ENCODE data around the gene GNB1L.

Gene GNB1L, protein sequence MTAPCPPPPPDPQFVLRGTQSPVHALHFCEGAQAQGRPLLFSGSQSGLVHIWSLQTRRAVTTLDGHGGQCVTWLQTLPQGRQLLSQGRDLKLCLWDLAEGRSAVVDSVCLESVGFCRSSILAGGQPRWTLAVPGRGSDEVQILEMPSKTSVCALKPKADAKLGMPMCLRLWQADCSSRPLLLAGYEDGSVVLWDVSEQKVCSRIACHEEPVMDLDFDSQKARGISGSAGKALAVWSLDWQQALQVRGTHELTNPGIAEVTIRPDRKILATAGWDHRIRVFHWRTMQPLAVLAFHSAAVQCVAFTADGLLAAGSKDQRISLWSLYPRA

DNA sequence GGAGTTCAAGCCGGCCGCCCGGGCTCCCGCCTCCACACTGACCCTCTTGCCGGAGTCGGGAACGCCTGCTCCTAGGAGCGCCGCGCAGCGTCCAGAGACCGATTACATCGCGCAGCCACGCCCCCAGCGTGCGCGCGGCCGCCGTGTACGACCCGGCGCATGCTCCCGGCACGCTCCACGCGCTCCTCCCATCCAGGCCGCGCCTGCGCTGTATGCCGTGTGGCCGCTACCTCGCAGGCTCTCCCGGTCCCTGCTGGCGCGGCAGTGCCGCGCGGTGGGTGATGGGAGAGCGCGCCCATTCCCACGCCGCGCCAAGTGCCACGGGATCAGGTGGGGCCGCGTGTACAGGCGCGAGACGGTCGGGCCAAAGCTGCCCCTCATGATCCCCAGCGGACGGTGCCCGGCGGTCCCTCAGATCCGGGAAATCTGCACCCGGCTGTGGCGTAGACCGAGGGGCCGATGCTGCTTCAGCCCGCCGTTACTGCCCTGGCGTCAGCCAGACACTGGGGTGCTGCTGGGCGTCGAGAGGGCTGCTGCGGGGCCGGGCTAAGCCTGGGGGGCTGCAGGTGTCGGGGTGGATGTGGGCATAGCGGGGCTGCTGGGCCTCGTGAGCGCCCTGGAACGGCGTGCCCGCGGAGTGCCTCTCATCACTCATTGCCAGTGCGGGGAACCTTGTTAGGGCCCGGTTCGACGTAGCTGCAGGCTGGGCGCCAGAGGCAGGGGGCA lies at the start of gene GNB1L, which contains the start of gene RTL10:
GNB1L (minus strand) TSS at position 97 of the 726 bp plus-strand sequence. CDS start 33,519 bp downstream, outside the sequence.
RTL10 (minus strand) TSS at position 97 of the 726 bp plus-strand sequence. CDS start 2,613 bp downstream, outside the sequence.
- H3K36me3 Mint-ChIP-seq (ENCODE audit: insufficient read depth) = peaks cover 14% of the 10 kb centered on the region
- H3K27ac Mint-ChIP-seq (ENCODE audit: low read depth) = peak within 1 kb of the TSS; percentile 89
- no peaks in the 10 kb centered on the region for H3K27me3 Mint-ChIP-seq
- peaks cover 41% of the 10 kb centered on the region for H3K4me1 Mint-ChIP-seq
- ATAC-seq (replicated peaks; ENCODE audit: extremely low read depth, poor library complexity, severe bottlenecking) (peak; percentile 91), DNase-seq (ENCODE audit: low spot score in 2 of 2) (peak; percentile 89 to 91)
- H3K9me3 Mint-ChIP-seq = no peaks in the 10 kb centered on the region
- peak within 1 kb of the TSS; percentile 83 for H3K4me3 Mint-ChIP-seq

DNA sequence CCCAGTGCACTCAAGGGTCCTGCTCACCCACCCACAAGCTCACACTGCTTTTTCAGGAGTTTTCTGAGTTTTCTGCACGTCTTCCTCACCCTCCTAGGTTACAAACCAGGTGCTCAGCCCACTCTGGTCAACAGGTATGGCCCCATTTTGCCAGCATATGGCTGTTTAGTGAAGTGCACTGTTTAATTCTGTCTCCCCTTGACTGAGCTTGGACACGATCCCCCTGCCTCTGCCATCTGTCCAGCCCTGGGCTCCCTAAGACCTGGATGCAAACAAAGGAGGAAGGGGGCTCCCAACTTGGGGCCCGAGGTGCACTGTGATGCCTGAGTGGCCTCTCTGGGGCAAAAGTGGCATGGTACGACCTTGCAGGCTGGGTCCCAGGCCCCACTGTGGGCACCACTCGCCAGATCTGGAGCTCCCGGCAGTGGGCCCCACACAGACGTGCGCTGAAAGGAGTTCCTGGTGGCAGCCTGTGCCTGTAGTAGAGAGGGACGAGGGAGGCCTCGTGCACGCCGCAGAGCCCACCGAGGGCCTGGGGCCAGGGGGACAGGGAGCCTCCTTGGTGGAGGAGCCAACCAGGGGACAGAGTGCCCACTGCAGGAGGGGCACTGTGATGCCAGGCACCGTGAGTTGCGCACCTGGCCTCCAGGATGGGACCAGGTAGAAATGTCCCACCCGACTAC lies 49.6 kb upstream of the GNB1L start:
- no peaks in the 10 kb centered on the region for H3K9me3 Mint-ChIP-seq
- H3K4me3 Mint-ChIP-seq = no peak overlapping the region

DNA sequence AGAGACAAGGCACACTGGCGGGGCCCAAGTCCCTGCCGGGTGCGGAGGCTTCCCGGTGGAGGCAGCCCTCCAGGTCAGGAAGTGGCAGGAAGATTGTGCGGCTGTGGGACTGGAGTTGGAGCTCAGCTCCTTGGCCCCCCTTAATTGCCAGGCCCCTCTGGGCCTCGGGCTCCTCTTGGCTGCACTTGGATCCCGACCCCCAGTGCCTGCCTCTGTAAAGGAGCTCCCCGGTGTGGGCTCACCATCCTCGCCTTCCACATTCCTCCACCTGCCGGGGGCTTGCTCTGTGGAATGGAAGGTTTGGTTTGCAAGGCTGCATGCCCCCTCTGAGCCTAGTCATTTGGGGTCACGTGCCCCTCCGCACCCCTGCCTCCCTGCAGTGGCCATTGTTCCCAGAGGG lies 48.8 kb upstream of the GNB1L start:
- H3K36me3 Mint-ChIP-seq (ENCODE audit: insufficient read depth) = peaks cover 12% of the 10 kb centered on the region

More for the DNA sequence above, 49.6 kb upstream of the GNB1L start:
- DNase-seq (ENCODE audit: low spot score in 2 of 2) (no peak), ATAC-seq (replicated peaks; ENCODE audit: extremely low read depth, poor library complexity, severe bottlenecking) (no peak)
- Mint-ChIP-seq H3K27me3 (no peaks in the 10 kb centered on the region), H3K4me1 (no peaks in the 10 kb centered on the region), H3K36me3 (ENCODE audit: insufficient read depth) (peaks cover 13% of the 10 kb centered on the region), H3K27ac (ENCODE audit: low read depth) (no peak overlapping the region)

DNA sequence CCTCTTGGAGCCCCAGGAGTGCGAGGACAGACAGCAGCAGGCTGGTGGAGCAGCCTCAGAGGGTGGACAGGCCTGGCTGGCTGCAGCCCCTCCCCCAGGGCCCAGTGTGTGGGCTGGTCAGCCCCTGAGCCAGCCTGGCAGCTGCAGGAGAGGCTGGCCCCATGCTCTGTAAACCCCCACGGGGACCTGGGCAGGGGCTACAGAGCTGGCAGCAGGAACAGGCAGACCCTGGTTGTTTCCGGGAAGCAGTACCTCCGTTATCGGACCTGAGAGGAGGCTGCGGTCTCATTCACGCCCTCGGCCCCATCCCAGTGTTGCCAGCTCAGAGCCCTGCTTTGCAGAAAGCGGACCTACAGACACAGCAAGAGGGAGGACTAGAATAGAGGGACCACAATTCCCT lies 48.4 kb upstream of the GNB1L start:
- H3K36me3 Mint-ChIP-seq (ENCODE audit: insufficient read depth) = peaks cover 10% of the 10 kb centered on the region
- no peaks in the 10 kb centered on the region for H3K27me3 Mint-ChIP-seq
- DNase-seq (ENCODE audit: low spot score in 2 of 2) = no peak
- no peaks in the 10 kb centered on the region for H3K9me3 Mint-ChIP-seq
- H3K27ac Mint-ChIP-seq (ENCODE audit: low read depth) = no peak overlapping the region
- H3K4me1 Mint-ChIP-seq = no peaks in the 10 kb centered on the region
- ATAC-seq (replicated peaks; ENCODE audit: extremely low read depth, poor library complexity, severe bottlenecking) = no peak
- H3K4me3 Mint-ChIP-seq = no peak overlapping the region

More for the DNA sequence above, 48.8 kb upstream of the GNB1L start:
- no peak overlapping the region for H3K4me3 Mint-ChIP-seq
- H3K4me1 Mint-ChIP-seq = no peaks in the 10 kb centered on the region
- H3K27ac Mint-ChIP-seq (ENCODE audit: low read depth) = no peak overlapping the region
- no peaks in the 10 kb centered on the region for H3K27me3 Mint-ChIP-seq
- DNase-seq (ENCODE audit: low spot score in 2 of 2) (no peak), ATAC-seq (replicated peaks; ENCODE audit: extremely low read depth, poor library complexity, severe bottlenecking) (no peak)
- H3K9me3 Mint-ChIP-seq = no peaks in the 10 kb centered on the region

DNA sequence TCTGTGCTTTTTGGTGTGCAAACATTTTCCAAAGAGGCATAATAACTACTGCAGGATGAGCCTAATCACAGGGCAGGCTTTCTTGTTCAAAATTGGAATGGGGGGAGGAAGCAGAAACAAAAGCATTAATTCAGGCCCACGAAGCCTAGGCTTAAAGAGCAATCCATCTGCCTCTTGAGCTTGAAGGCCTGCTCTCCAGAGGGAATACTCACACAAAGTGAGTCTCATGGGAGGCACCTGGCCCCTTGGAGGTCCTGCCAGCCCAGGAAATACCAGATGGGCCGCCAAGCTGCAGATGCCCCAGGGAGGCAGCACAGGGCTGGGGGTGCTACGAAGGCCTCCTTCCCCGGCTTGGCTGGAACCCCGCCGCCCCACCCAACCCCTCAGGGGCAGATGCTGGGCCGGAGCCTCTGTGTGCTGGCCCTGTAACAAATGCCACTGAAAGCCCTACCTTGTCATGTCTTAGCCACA lies 47.6 kb upstream of the GNB1L start:
- ATAC-seq (replicated peaks; ENCODE audit: extremely low read depth, poor library complexity, severe bottlenecking) (no peak), DNase-seq (ENCODE audit: low spot score in 2 of 2) (no peak)
- Mint-ChIP-seq H3K36me3 (ENCODE audit: insufficient read depth) (peaks cover 8% of the 10 kb centered on the region), H3K9me3 (no peaks in the 10 kb centered on the region), H3K27me3 (no peaks in the 10 kb centered on the region), H3K4me3 (no peak overlapping the region), H3K4me1 (no peaks in the 10 kb centered on the region), H3K27ac (ENCODE audit: low read depth) (no peak overlapping the region)

DNA sequence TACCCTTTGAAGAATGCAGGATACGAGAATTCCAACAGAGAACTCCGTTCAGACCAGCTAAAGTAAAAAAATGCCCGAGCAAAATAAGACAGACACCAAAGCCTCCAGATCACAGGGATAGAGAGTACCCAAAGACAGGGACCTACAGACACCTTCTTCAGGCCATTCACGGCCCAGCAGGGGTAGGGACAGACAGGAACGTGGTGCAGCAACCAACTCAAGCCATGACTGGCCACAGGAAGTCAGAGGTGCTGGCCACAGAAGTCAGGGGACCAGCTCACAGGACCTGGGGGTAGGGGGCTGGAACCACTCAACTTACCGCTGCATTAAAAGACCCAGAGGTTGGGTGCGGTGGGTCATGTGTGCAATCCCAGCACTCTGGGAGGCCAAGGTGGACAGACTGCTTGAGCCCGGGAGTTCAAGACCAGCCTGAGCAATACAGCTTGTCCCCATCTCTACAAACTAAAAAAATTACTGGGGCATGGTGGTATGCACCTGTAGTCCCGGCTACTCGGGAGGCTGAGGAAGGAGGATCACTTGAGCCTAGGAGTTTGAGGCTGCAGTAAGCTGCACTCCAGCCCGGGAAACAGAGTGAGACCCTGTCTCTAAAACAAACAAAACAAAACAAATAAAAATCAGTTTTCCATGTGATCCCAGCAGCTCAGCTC lies 47.0 kb upstream of the GNB1L start:
- Mint-ChIP-seq H3K27ac (ENCODE audit: low read depth) (no peak overlapping the region), H3K27me3 (no peaks in the 10 kb centered on the region), H3K9me3 (no peaks in the 10 kb centered on the region), H3K36me3 (ENCODE audit: insufficient read depth) (peaks cover 7% of the 10 kb centered on the region), H3K4me1 (no peaks in the 10 kb centered on the region), H3K4me3 (no peak overlapping the region)
- ATAC-seq (replicated peaks; ENCODE audit: extremely low read depth, poor library complexity, severe bottlenecking) = no peak
- no peak for DNase-seq (ENCODE audit: low spot score in 2 of 2)

DNA sequence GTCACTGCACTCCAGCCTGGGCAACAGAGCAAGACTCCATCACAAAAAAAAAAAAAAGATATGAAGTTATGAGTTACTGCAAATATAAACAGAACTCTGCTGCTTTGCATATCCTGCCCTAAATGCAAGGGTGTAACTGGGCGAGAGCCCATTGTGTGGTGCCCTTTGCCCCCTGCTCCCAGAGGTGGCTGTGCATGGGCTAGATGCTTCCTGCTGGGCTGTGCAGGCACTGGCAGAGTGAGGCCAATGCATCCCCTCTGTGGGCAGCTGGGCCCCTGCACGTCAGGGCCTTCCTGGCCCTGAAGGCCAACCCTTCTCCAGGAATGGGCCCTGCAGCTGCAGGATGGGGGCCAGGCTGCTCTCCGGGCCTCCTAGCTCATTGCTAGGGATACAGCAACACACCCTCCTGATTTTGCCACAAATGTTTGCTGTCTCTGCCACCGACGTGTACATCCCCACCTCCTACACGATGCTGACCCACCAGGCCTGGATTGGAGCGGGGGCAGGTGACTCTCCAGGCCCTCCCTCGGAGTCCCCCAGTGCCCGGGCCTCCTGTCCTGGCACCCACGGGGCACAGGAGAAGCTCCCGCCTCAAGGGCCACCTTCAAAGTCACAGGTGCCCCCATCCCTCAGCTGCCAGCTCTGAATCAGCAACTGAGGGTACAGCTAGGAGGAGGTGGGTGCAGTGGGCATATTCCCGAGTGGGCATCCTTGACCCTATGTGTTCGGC lies 46.2 kb upstream of the GNB1L start:
- Mint-ChIP-seq H3K27me3 (no peaks in the 10 kb centered on the region), H3K4me1 (no peaks in the 10 kb centered on the region), H3K9me3 (no peaks in the 10 kb centered on the region), H3K36me3 (ENCODE audit: insufficient read depth) (peaks cover 3% of the 10 kb centered on the region), H3K27ac (ENCODE audit: low read depth) (no peak overlapping the region), H3K4me3 (no peak overlapping the region)
- DNase-seq (ENCODE audit: low spot score in 2 of 2) = no peak
- ATAC-seq (replicated peaks; ENCODE audit: extremely low read depth, poor library complexity, severe bottlenecking) = no peak

DNA sequence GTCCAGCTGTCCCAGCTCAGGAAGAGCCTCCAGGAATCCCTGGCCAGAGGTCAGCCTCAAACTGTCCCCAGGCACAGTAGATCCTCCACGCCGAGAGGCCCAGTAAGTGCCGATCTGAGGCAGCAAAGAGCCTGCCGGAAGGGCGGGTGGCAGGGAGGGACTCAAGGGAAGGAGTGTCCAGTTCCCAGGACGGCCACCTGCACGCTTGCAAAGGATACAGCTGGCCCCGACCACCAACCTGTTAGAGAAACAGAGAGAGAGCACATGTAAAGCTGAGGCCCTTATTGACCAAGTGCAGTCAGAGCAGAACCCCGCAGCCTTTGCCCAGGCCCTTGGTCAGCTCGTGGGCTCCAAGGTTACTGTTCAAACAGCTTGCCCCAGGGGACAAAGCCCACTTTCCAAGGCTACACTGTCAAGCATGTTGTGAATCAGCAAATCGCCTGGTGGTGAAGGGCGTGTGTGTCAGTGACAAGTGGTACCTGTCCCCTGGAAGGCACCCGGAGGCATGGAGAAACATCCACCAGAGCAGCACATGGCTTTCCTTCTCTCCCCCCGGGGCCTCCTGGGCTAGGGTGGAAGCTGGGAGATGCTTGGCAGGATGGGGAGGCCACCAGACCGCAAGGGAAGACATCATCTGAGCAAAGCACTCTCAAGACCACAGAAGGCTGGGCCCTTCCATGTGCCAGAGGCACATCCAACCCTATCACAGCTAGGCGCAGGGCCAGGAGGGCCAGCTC lies 44.3 kb upstream of the GNB1L start:
- ATAC-seq (replicated peaks; ENCODE audit: extremely low read depth, poor library complexity, severe bottlenecking) = no peak
- DNase-seq (ENCODE audit: low spot score in 2 of 2) = no peak
- no peaks in the 10 kb centered on the region for H3K9me3 Mint-ChIP-seq
- no peak overlapping the region for H3K4me3 Mint-ChIP-seq
- no peaks in the 10 kb centered on the region for H3K4me1 Mint-ChIP-seq
- no peak overlapping the region for H3K27ac Mint-ChIP-seq (ENCODE audit: low read depth)
- H3K27me3 Mint-ChIP-seq = no peaks in the 10 kb centered on the region
- H3K36me3 Mint-ChIP-seq (ENCODE audit: insufficient read depth) = peaks cover 4% of the 10 kb centered on the region

DNA sequence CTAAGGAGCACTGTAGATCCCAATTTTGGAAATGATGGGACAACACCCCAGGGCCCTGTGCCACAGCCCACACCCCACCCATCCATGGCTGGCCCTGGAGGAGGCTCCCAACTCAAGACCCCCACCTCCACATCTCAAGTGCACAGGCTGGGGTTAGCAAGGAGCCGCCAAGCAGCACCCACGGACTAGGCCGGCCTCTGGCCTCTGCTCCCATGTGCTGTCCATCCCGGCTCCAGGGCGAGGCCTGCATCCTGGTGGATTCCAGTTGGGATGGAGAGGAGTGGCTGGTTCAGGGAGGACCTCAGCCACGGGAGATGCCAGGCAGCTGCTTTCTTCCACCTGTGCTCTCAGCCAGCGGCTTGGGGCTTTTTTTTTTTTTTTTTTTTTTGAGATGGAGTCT lies 43.5 kb upstream of the GNB1L start:
- Mint-ChIP-seq H3K4me3 (no peak overlapping the region), H3K36me3 (ENCODE audit: insufficient read depth) (peaks cover 4% of the 10 kb centered on the region), H3K27ac (ENCODE audit: low read depth) (no peak overlapping the region), H3K4me1 (no peaks in the 10 kb centered on the region), H3K9me3 (no peaks in the 10 kb centered on the region), H3K27me3 (no peaks in the 10 kb centered on the region)
- ATAC-seq (replicated peaks; ENCODE audit: extremely low read depth, poor library complexity, severe bottlenecking) = no peak
- no peak for DNase-seq (ENCODE audit: low spot score in 2 of 2)

DNA sequence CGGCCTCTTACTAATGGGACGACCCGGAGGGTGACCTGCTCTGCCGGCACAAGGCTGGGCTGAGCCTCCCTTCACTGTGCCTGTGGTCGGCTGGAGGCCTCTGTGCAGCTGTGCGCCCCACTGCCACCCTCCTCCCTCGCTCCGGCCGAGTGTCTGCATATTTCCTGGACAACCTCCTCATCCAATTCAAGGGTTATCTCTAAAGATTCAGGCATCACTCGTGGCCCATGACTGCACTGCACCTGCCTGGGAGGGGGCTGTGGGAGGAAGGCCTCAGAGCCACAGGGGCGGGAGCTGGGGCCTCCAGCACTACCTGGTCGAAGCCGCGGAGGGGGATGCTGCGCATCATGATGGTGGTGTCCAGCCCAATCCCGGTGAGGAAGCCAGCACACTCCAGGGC lies 43.1 kb upstream of the GNB1L start:
- Mint-ChIP-seq H3K27me3 (no peaks in the 10 kb centered on the region), H3K9me3 (no peaks in the 10 kb centered on the region), H3K36me3 (ENCODE audit: insufficient read depth) (peaks cover 4% of the 10 kb centered on the region), H3K4me1 (no peaks in the 10 kb centered on the region), H3K4me3 (no peak overlapping the region), H3K27ac (ENCODE audit: low read depth) (no peak overlapping the region)
- ATAC-seq (replicated peaks; ENCODE audit: extremely low read depth, poor library complexity, severe bottlenecking) (no peak), DNase-seq (ENCODE audit: low spot score in 2 of 2) (no peak)

DNA sequence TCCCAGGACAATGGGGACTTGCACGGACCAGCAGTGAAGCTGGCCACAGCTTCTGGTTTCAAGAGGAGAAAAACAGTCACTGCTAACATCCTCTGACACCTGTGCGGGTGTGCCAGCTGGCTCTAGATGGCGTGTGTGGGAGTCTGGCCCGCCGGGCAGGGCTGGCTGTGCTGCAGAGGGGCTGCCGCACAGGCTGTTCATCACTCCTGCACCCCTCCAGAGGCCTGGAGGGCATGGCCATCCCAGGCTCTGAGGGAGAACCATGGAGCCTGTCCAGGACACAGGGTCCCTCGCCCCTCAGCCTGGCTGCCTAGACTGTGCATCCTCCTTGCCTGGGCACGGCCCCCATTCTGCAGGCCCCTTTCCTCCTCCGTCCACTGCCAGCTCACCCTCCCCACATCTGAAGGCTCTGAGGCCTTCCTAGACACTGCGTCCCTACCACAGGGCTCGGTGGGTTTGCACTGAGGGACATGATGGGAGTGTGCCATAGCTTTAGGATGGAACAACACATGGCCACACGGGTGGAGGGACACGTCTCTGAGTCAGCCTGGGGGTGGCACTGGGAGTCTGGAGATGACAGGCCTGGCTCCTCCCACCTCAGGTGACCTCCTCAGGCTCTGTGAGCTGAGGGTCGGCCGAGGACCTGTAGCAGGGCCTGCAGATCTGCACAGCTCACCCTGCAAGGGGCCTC lies 42.1 kb upstream of the GNB1L start:
- H3K9me3 Mint-ChIP-seq = no peaks in the 10 kb centered on the region
- no peak for ATAC-seq (replicated peaks; ENCODE audit: extremely low read depth, poor library complexity, severe bottlenecking)
- H3K27me3 Mint-ChIP-seq = no peaks in the 10 kb centered on the region
- H3K4me3 Mint-ChIP-seq = no peak overlapping the region
- H3K27ac Mint-ChIP-seq (ENCODE audit: low read depth) = no peak overlapping the region
- peaks cover 9% of the 10 kb centered on the region for H3K4me1 Mint-ChIP-seq
- H3K36me3 Mint-ChIP-seq (ENCODE audit: insufficient read depth) = peaks cover 2% of the 10 kb centered on the region
- no peak for DNase-seq (ENCODE audit: low spot score in 2 of 2)

Data from central memory CD8-positive, alpha-beta T cell (primary cell).